CD4-positive, CD25-positive, alpha-beta regulatory T cell (primary cell): ENCODE measurements around the gene PPHLN1. TPM values are rescaled to one million over a fixed set of nuclear protein-coding genes. Genes with fewer than 3 reads are reported as not detected.

Experiments
- ATAC-seq, 2 donors: fragments of 150-1000 bp; cut with Tn5 transposase; one replicate each; pipeline ENCODE4 v1.10.0; 2021; ENCODE audit warnings: low read depth in 2 of 2, moderate number of reproducible peaks in 2 of 2, moderate library complexity in 1 of 2
- DNase-seq, 3 donors: peaks; one replicate each; pipeline versions ENCODE4 v3.0.0 to v3.0.0-alpha.2; 2012 to 2022; ENCODE audit warnings: mixed read lengths in 1 of 3
- H3K27ac ChIP-seq: one replicate; pipeline ENCODE4 v1.7.0; 2013; ENCODE audit warnings: mild to moderate bottlenecking, low read length; ENCODE audit not compliant: insufficient read depth, poor library complexity, severe bottlenecking
- H3K27me3 ChIP-seq: one replicate; pipeline ENCODE4 v1.7.0; 2013; ENCODE audit warnings: low read length; ENCODE audit not compliant: control insufficient read depth, insufficient read depth
- H3K36me3 ChIP-seq: one replicate; pipeline ENCODE4 v1.7.0; 2013; ENCODE audit warnings: mild to moderate bottlenecking, low read length, moderate library complexity; ENCODE audit not compliant: control insufficient read depth, insufficient read depth
- H3K4me1 ChIP-seq: 2 replicates; pipeline ENCODE4 v1.7.0; 2013; ENCODE audit warnings: mild to moderate bottlenecking, low read length; ENCODE audit not compliant: insufficient read depth, control insufficient read depth, poor library complexity, severe bottlenecking
- H3K4me3 ChIP-seq: one replicate; pipeline ENCODE4 v1.7.0; 2013; ENCODE audit warnings: low read depth, mild to moderate bottlenecking, low read length, moderate library complexity
- H3K9me3 ChIP-seq, 2 experiments: 1 replicate in 1 of 2; 2 replicates in 1 of 2; pipeline ENCODE4 v1.7.0; 2013; ENCODE audit warnings: low read length in 2 of 2, mild to moderate bottlenecking in 1 of 2, moderate library complexity in 1 of 2; ENCODE audit not compliant: control insufficient read depth in 2 of 2
- H3K27ac Mint-ChIP-seq, 3 donors: one replicate each; pipeline ENCODE4 v1.8.0; 2020 to 2022; ENCODE audit warnings: mild to moderate bottlenecking in 3 of 3, mixed read lengths in 3 of 3, moderate library complexity in 2 of 3
- H3K27me3 Mint-ChIP-seq: one replicate; pipeline ENCODE4 v1.8.0; 2022; ENCODE audit warnings: mild to moderate bottlenecking, mixed read lengths
- H3K36me3 Mint-ChIP-seq: one replicate; pipeline ENCODE4 v1.8.0; 2020; ENCODE audit warnings: mixed read lengths
- H3K4me1 Mint-ChIP-seq, 4 donors: one replicate each; pipeline ENCODE4 v1.8.0; 2020 to 2022; ENCODE audit warnings: mixed read lengths in 4 of 4, mild to moderate bottlenecking in 1 of 4
- H3K4me3 Mint-ChIP-seq, 4 donors: one replicate each; pipeline ENCODE4 v1.8.0; 2020 to 2022; ENCODE audit warnings: mild to moderate bottlenecking in 4 of 4, mixed read lengths in 4 of 4, moderate library complexity in 3 of 4
- H3K9me3 Mint-ChIP-seq, 7 donors: one replicate each; pipeline ENCODE4 v1.8.0; 2020 to 2022; ENCODE audit warnings: mixed read lengths in 7 of 7, mild to moderate bottlenecking in 3 of 7, moderate library complexity in 2 of 7
- polyA plus RNA-seq, 4 donors: library from polyadenylated mRNA; unstranded; fragments of 300-500 nt; fragmentation: Illumina TruSeq; gene quantifications; one replicate each; pipeline ENCODE4 v1.2.3, GENCODE V29; 2021
- total RNA-seq: library from RNA; stranded (reverse); gene quantifications from one replicate; pipeline ENCODE4 v1.2.3, GENCODE V29; 2022

The PPHLN1 gene
- total and polyA plus RNA-seq, 5 donors from 2014 or later: 102 to 186 (median 178) TPM

DNA sequence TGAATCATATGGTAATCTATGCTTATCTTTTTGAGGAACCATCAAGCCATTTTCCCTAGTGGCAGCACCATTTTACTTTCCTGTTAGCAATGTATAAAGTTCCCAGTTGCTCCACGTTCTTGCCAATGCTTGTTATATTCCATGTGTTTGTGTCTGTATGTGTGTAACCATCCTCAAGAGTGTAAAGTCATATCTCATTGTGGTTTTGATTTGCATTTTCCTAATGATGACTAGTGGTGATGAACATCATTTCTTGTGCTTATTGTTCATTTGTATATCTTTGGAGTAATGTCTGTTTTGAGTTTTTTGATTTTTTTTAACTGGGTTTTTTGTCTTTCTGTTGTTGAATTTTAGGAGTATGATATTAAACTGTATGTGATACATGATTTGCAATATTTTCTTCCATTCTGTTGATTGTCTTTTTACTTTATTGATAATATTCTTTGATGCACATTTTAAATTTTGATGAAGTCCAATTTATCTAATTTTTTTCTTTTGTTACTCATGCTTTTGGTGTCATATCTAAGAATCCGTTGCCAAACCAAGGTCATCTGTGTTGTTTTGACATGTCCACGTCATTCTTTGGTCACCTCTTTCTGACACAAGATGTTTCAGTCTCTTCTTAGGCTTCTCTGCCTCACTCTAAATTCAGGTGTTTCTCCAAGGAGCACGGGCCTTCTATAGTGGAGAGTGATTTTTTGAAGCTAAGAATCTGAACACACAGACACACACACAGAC is 36.1 kb downstream of the PPHLN1 start:
- Mint-ChIP-seq H3K4me3 (no peak overlapping the region), H3K27me3 (no peaks in the 10 kb centered on the region)
- ATAC-seq: no peak

DNA sequence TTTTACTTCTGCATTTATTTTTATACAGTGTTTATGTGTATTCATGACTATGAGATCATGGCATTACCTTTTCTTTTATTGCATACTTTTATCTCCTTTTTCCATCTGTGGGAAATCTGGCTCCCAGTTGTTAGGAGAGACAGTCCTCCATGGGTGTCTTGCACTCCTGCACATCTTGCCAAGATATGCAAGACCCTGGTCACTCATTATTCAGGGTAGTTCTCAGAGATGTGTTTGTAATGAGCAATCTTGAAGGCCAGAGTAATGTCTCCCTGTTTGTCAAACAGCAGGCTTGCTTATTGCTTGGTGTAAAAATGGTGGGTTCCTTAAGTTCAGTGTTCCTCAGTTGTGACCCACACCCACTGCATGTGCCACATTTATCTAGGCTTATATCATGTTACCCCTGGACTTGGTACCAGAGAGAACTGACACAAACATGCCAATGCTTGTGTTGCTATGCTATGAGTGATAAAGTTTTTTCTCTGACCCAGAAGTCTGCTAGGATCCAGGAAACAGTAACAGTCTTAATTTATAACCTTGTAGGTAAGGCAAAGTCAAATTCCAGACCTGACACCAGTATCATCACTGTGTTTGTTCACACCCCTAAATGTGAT is 36.8 kb downstream of the PPHLN1 start:
- Mint-ChIP-seq H3K27me3 (no peaks in the 10 kb centered on the region), H3K9me3 (peaks cover 0 to 3% (median 0%) of the 10 kb centered on the region in 7 donors), H3K27ac (no peak overlapping the region), H3K36me3 (peaks cover 11% of the 10 kb centered on the region), H3K4me1 (peaks cover 19 to 59% (median 36%) of the 10 kb centered on the region in 4 donors), H3K4me3 (no peak overlapping the region)
- Histone ChIP-seq H3K4me3 (no peak overlapping the region), H3K27me3 (no peaks in the 10 kb centered on the region), H3K9me3 (no peaks in the 10 kb centered on the region), H3K27ac (no peak overlapping the region), H3K4me1 (peaks cover 4% of the 10 kb centered on the region), H3K36me3 (peaks cover 14% of the 10 kb centered on the region)
- ATAC-seq (no peak), DNase-seq (no peak)

More for the DNA sequence above, 36.1 kb downstream of the PPHLN1 start:
- Mint-ChIP-seq H3K9me3 (peaks cover 0 to 3% (median 0%) of the 10 kb centered on the region in 7 donors), H3K4me1 (peaks cover 22 to 60% (median 37%) of the 10 kb centered on the region in 4 donors), H3K36me3 (peaks cover 16% of the 10 kb centered on the region), H3K27ac (peak overlapping the region in 1 of 3 donors; percentile 64)
- no peak overlapping the region for H3K4me3 ChIP-seq
- no peak overlapping the region for H3K27ac ChIP-seq
- no peak for DNase-seq
- peaks cover 4% of the 10 kb centered on the region for H3K4me1 ChIP-seq
- H3K9me3 ChIP-seq: no peaks in the 10 kb centered on the region
- H3K27me3 ChIP-seq: no peaks in the 10 kb centered on the region
- H3K36me3 ChIP-seq: peaks cover 18% of the 10 kb centered on the region

DNA sequence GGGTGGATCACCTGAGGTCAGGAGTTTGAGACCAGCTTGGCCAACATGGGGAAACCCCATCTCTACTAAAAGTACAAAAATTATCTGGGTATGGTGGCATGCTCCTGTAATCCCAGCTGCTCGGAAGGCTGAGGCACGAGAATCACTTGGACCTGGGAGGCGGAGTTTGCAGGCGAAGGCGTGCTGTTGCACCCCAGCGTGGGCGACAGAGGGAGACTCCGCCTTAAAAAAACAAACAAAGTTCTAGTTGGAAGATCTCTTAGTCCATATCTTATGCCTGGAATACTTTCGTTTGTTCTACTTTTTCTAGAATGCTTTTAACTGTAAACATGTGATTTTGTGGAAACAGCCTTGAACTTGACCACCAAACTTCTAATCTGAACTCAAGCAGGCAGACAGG is 38.7 kb downstream of the PPHLN1 start:
- no peaks in the 10 kb centered on the region for H3K27me3 ChIP-seq
- H3K4me3 ChIP-seq: no peak overlapping the region
- Mint-ChIP-seq H3K4me1 (peaks cover 17 to 54% (median 35%) of the 10 kb centered on the region in 4 donors), H3K27me3 (no peaks in the 10 kb centered on the region), H3K4me3 (no peak overlapping the region), H3K36me3 (peaks cover 9% of the 10 kb centered on the region), H3K9me3 (peaks cover 0 to 3% (median 0%) of the 10 kb centered on the region in 7 donors), H3K27ac (peak overlapping the region in 1 of 3 donors; percentile 14)
- no peak for DNase-seq
- H3K27ac ChIP-seq: no peak overlapping the region
- no peaks in the 10 kb centered on the region for H3K9me3 ChIP-seq
- peaks cover 4% of the 10 kb centered on the region for H3K4me1 ChIP-seq
- H3K36me3 ChIP-seq: peaks cover 8% of the 10 kb centered on the region
- ATAC-seq: no peak

DNA sequence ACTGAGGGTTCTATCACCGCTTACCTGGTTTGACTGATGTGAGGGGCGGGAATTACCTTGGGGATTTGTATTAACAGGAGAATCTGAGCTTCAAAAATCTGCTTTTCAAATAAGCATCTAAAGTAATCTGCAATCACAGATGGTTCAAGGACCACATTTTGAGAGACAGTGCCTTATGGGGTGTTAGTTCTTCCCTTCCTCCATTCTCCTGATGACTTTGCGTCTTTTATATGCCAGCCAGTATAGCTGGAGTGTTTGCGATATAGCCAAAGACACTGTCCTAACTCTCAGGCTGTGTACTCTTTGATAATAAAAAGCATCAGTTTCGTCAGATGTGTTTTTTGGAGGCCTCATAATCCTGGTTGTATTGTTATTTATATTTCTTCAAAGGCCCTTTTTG is 39.5 kb downstream of the PPHLN1 start:
- no peak for DNase-seq
- Mint-ChIP-seq H3K4me3 (no peak overlapping the region), H3K9me3 (peaks cover 0 to 3% (median 0%) of the 10 kb centered on the region in 7 donors), H3K27me3 (no peaks in the 10 kb centered on the region), H3K4me1 (peaks cover 20 to 46% (median 31%) of the 10 kb centered on the region in 4 donors), H3K27ac (peak overlapping the region in 1 of 3 donors; percentile 39), H3K36me3 (peaks cover 9% of the 10 kb centered on the region)
- ATAC-seq: no peak
- Histone ChIP-seq H3K36me3 (peaks cover 8% of the 10 kb centered on the region), H3K27me3 (no peaks in the 10 kb centered on the region), H3K9me3 (no peaks in the 10 kb centered on the region), H3K4me3 (no peak overlapping the region), H3K4me1 (peaks cover 4% of the 10 kb centered on the region), H3K27ac (no peak overlapping the region)

DNA sequence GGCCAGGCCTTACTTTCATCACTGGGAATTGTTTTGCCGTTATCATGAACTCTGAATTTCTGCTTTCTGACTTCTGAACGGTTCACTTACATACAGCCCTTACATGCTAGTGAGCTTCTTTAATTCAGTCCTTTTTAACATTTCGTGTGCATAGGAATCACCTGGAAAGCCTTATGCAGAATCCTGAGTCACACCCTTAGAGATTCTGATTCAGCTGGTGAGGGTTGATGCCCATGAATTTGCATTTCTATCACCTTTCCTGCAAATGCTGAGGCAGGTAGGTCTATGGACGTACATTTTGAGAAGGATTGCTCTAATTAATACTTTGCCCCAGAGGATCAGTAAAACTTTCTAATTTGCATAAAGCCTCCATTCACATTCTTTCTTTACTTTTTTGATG is 44.0 kb downstream of the PPHLN1 start:
- ATAC-seq: no peak
- Mint-ChIP-seq H3K9me3 (no peaks in the 10 kb centered on the region), H3K27ac (peak overlapping the region in 1 of 3 donors; percentile 11), H3K27me3 (no peaks in the 10 kb centered on the region), H3K4me3 (no peak overlapping the region), H3K4me1 (peaks cover 21 to 38% (median 26%) of the 10 kb centered on the region in 4 donors), H3K36me3 (no peaks in the 10 kb centered on the region)
- Histone ChIP-seq H3K27me3 (no peaks in the 10 kb centered on the region), H3K9me3 (no peaks in the 10 kb centered on the region), H3K4me3 (no peak overlapping the region), H3K36me3 (peaks cover 2% of the 10 kb centered on the region), H3K27ac (no peak overlapping the region), H3K4me1 (no peaks in the 10 kb centered on the region)
- no peak for DNase-seq

DNA sequence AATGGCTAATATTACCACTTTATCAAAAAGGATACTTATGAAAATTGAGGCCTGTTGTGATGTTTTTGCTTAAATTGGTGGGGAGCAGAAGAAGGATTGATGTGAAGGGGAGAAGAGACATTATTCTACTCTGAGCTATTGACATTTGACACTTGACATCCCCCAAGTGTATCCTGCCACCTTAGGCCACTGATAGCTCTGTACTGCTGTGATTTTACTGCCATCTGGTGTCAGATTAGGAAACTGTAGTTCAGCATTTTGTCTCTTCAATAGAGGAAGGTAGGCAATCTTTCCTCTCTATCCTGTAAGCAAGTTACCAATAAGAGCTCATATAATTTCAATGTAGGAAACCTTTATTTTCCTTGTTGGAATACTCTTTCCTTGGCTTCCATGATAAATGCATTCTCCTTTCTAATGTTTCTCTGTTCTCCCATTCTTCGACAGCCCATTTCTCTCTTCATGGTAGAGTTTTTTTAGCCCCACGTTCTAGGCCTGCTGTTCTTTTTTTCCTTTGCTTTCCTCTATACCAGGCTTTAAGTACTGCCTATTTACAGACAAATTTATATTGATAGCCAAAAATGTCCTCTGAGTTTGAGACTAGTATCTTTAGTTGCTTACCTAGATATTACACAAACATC is 46.3 kb downstream of the PPHLN1 start:
- peaks cover 11% of the 10 kb centered on the region for H3K36me3 Mint-ChIP-seq

DNA sequence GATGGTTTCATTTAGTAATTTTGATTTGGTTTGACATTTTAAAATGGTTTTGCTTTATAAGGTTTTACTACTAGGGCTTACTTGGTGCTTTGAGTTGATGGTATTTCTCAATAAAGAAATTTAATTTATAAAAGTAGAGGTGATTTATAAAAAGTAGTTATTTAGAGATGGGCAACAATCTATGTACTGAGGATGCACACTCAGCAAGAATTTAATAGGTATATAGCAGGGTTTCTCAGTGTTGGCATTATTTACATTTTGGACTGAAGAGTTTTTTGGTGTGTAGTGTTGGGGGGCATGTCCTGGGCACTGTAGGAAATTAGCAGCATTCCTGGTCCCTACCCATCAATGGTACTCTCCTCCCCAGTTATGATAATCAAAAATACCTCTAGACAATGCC is 47.7 kb downstream of the PPHLN1 start:
- no peak overlapping the region for H3K4me3 Mint-ChIP-seq
- Histone ChIP-seq H3K36me3 (peaks cover 23% of the 10 kb centered on the region), H3K4me1 (no peaks in the 10 kb centered on the region), H3K9me3 (no peaks in the 10 kb centered on the region), H3K4me3 (no peak overlapping the region), H3K27me3 (no peaks in the 10 kb centered on the region), H3K27ac (no peak overlapping the region)
- ATAC-seq (no peak), DNase-seq (no peak)
- peaks cover 7 to 31% (median 17%) of the 10 kb centered on the region in 4 donors for H3K4me1 Mint-ChIP-seq
- H3K9me3 Mint-ChIP-seq: no peaks in the 10 kb centered on the region
- H3K36me3 Mint-ChIP-seq: peaks cover 11% of the 10 kb centered on the region
- H3K27me3 Mint-ChIP-seq: no peaks in the 10 kb centered on the region
- H3K27ac Mint-ChIP-seq: no peak overlapping the region

More for the DNA sequence above, 46.3 kb downstream of the PPHLN1 start:
- Histone ChIP-seq H3K27me3 (no peaks in the 10 kb centered on the region), H3K4me3 (no peak overlapping the region), H3K36me3 (peaks cover 21% of the 10 kb centered on the region), H3K9me3 (no peaks in the 10 kb centered on the region), H3K27ac (no peak overlapping the region), H3K4me1 (no peaks in the 10 kb centered on the region)
- Mint-ChIP-seq H3K4me1 (peaks cover 7 to 32% (median 18%) of the 10 kb centered on the region in 4 donors), H3K27me3 (no peaks in the 10 kb centered on the region), H3K4me3 (no peak overlapping the region), H3K9me3 (no peaks in the 10 kb centered on the region), H3K27ac (peak overlapping the region in 1 of 3 donors; percentile 32)
- peak; percentile 3 to 75 (median 64) for DNase-seq
- ATAC-seq: peak; percentile 89 to 94
